K562 (cell line): ENCODE results near the gene RASL10B. TPM values are rescaled to one million over a fixed set of nuclear protein-coding genes. Genes with fewer than 3 reads are reported as not detected.

Experiments used
- CHCHD3 ChIP-seq: fragments of 250-450 bp; sonication (Bioruptor Pico); IDR thresholded peaks from 2 replicates; pipeline ENCODE4 v2.1.2; 2022; ENCODE audit warnings: mild to moderate bottlenecking
- DPF2 ChIP-seq: fragments of 450-650 bp; IDR thresholded peaks from 2 replicates; pipeline ENCODE4 v1.6.1; 2016
- EHMT2 ChIP-seq: fragments of 450-650 bp; IDR thresholded peaks from 2 replicates; pipeline ENCODE4 v1.6.1; 2018; ENCODE audit warnings: antibody characterized with exemption
- FOXJ2 ChIP-seq: fragments of 200-800 bp; sonication (Bioruptor generic); IDR thresholded peaks from 2 replicates; pipeline ENCODE4 v1.6.1; 2016; ENCODE audit warnings: missing genetic modification characterization, missing compliant biosample characterization
- HMGN3 ChIP-seq: IDR thresholded peaks from 2 replicates; pipeline ENCODE4 v1.6.1; 2011; ENCODE audit warnings: borderline replicate concordance, low read depth, mild to moderate bottlenecking, mixed read lengths, low read length; ENCODE audit not compliant: insufficient read length; ENCODE audit errors: extremely low read depth
- JUND ChIP-seq, 2 experiments: IDR thresholded peaks; 2 replicates in 1 of 2; 3 replicates in 1 of 2; pipeline ENCODE4 v1.6.1; 2011; ENCODE audit warnings: borderline replicate concordance in 2 of 2, low read depth in 2 of 2, low read length in 2 of 2, improper control_type of control experiment in 1 of 2, missing biosample characterization in 1 of 2, missing genetic modification characterization in 1 of 2, missing genetic modification reagents in 1 of 2
- KAT2B ChIP-seq: IDR thresholded peaks from one replicate; pipeline ENCODE4 v1.6.1; 2012; ENCODE audit warnings: low read depth, mild to moderate bottlenecking, control low read depth, inconsistent platforms, low read length, moderate library complexity
- MAFG ChIP-seq: fragments of 450-650 bp; conservative IDR thresholded peaks from 2 replicates; pipeline ENCODE4 v1.6.1; 2016; ENCODE audit warnings: missing genetic modification characterization, missing compliant biosample characterization
- MIER1 ChIP-seq: fragments of 450-650 bp; IDR thresholded peaks from 2 replicates; pipeline ENCODE4 v1.6.1; 2016; ENCODE audit warnings: antibody characterized with exemption, mild to moderate bottlenecking, low read depth
- NFIX ChIP-seq: fragments of 250-450 bp; sonication (Bioruptor Pico); IDR thresholded peaks from 2 replicates; pipeline ENCODE4 v1.4.0; 2020; ENCODE audit warnings: low read depth, mild to moderate bottlenecking, moderate library complexity
- RBM22 ChIP-seq: fragments of 200-400 bp; formaldehyde crosslinking; IDR thresholded peaks from 2 replicates; pipeline ENCODE4 v1.6.1; 2018; ENCODE audit warnings: low read length, low read depth; ENCODE audit not compliant: poor library complexity, severe bottlenecking
- SFPQ ChIP-seq: fragments of 200-400 bp; formaldehyde crosslinking; IDR thresholded peaks from 2 replicates; pipeline ENCODE4 v1.6.1; 2017; ENCODE audit warnings: mild to moderate bottlenecking, low read depth, low read length, moderate library complexity
- XRCC3 ChIP-seq: fragments of 450-650 bp; IDR thresholded peaks from 2 replicates; pipeline ENCODE4 v1.6.1; 2017; ENCODE audit warnings: mild to moderate bottlenecking, moderate library complexity
- XRCC5 ChIP-seq: fragments of 200-400 bp; formaldehyde crosslinking; IDR thresholded peaks from 2 replicates; pipeline ENCODE4 v1.6.1; 2017; ENCODE audit warnings: low read depth, mild to moderate bottlenecking, low read length
- ZNF561 ChIP-seq: fragments of 450-650 bp; formaldehyde crosslinking; conservative IDR thresholded peaks from 2 replicates; pipeline ENCODE4 v1.4.0; 2020; ENCODE audit warnings: mild to moderate bottlenecking, moderate library complexity
- ZNF644 ChIP-seq: fragments of 200-800 bp; sonication (Bioruptor generic); IDR thresholded peaks from 2 replicates; pipeline ENCODE4 v1.6.1; 2016; ENCODE audit warnings: low read depth, missing genetic modification characterization, missing compliant biosample characterization
- polyA plus RNA-seq, 8 experiments: library from polyadenylated mRNA; depleted of rRNA in 4 of 8; stranded (reverse) in 5 of 8; unstranded in 3 of 8; fragments of >200 nt; fragmentation: Nextera tagmentation in 2 of 8; fragmentation: Illumina TruSeq in 1 of 8; extraction: Ambion mirVana in 2 of 8; extraction: Trizol in 1 of 8; gene quantifications; 2 replicates each; pipeline versions ENCODE4 v1.2.1 to v1.2.3, GENCODE V29; 2011 to 2014; ENCODE audit warnings: inconsistent platforms in 1 of 8, missing spikeins in 1 of 8
- total RNA-seq, 7 experiments: library from RNA; depleted of rRNA in 6 of 7; stranded (reverse); fragments of >200 nt in 6 of 7; fragmentation: Illumina TruSeq in 2 of 7; extraction: Trizol in 2 of 7; gene quantifications; 2 replicates each; pipeline versions ENCODE4 v1.2.1 to v1.2.3, GENCODE V29; 2011 to 2021; ENCODE audit warnings: low replicate concordance in 1 of 7
- TF ChIP-seq, protein P1 (sequence below): sonication (generic); formaldehyde crosslinking; IDR thresholded peaks from 2 replicates; pipeline ENCODE4 v1.8.0; 2022; ENCODE audit warnings: mild to moderate bottlenecking, missing genetic modification reagents
- TF ChIP-seq, protein P2 (sequence below): fragments of 250-450 bp; sonication (Bioruptor Pico); IDR thresholded peaks from 2 replicates; pipeline ENCODE4 v1.4.0; 2020

RASL10B gene
- total and polyA plus RNA-seq, 9 of the 15 experiments (the other 6 are each of a cell fraction or from before 2014, with no cell fraction given), result 0.04 to 0.31 (median 0.14) TPM; not detected in 2

GRCh38 chr17:35743626-35744328, 12.3 kb downstream of the RASL10B start (continued):
- TF ChIP-seq, protein P1, sequence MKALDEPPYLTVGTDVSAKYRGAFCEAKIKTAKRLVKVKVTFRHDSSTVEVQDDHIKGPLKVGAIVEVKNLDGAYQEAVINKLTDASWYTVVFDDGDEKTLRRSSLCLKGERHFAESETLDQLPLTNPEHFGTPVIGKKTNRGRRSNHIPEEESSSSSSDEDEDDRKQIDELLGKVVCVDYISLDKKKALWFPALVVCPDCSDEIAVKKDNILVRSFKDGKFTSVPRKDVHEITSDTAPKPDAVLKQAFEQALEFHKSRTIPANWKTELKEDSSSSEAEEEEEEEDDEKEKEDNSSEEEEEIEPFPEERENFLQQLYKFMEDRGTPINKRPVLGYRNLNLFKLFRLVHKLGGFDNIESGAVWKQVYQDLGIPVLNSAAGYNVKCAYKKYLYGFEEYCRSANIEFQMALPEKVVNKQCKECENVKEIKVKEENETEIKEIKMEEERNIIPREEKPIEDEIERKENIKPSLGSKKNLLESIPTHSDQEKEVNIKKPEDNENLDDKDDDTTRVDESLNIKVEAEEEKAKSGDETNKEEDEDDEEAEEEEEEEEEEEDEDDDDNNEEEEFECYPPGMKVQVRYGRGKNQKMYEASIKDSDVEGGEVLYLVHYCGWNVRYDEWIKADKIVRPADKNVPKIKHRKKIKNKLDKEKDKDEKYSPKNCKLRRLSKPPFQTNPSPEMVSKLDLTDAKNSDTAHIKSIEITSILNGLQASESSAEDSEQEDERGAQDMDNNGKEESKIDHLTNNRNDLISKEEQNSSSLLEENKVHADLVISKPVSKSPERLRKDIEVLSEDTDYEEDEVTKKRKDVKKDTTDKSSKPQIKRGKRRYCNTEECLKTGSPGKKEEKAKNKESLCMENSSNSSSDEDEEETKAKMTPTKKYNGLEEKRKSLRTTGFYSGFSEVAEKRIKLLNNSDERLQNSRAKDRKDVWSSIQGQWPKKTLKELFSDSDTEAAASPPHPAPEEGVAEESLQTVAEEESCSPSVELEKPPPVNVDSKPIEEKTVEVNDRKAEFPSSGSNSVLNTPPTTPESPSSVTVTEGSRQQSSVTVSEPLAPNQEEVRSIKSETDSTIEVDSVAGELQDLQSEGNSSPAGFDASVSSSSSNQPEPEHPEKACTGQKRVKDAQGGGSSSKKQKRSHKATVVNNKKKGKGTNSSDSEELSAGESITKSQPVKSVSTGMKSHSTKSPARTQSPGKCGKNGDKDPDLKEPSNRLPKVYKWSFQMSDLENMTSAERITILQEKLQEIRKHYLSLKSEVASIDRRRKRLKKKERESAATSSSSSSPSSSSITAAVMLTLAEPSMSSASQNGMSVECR (CRISPR knock-in tag), result no peak
- TF ChIP-seq ZNF644 (no peak), SFPQ (no peak), KAT2B (no peak), EHMT2 (peak; percentile 97), RBM22 (no peak), JUND (IDR thresholded peaks at IDR 0.05; ENCODE audit: borderline replicate concordance, low read depth, low read length) (no peak), JUND (tag; IDR thresholded peaks at IDR 0.05; ENCODE audit: borderline replicate concordance, low read depth, low read length) (no peak), ZNF561 (CRISPR knock-in tag) (no peak), XRCC5 (no peak), CHCHD3 (CRISPR knock-in tag) (no peak), FOXJ2 (no peak), DPF2 (no peak), MAFG (tag) (no peak), NFIX (CRISPR knock-in tag) (no peak), MIER1 (peak; percentile 94), HMGN3 (no peak), XRCC3 (no peak)
- TF ChIP-seq, protein P2, sequence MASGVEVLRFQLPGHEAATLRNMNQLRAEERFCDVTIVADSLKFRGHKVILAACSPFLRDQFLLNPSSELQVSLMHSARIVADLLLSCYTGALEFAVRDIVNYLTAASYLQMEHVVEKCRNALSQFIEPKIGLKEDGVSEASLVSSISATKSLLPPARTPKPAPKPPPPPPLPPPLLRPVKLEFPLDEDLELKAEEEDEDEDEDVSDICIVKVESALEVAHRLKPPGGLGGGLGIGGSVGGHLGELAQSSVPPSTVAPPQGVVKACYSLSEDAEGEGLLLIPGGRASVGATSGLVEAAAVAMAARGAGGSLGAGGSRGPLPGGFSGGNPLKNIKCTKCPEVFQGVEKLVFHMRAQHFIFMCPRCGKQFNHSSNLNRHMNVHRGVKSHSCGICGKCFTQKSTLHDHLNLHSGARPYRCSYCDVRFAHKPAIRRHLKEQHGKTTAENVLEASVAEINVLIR, result no peak
